ENCODE data around the gene LYRM4.

DNA sequence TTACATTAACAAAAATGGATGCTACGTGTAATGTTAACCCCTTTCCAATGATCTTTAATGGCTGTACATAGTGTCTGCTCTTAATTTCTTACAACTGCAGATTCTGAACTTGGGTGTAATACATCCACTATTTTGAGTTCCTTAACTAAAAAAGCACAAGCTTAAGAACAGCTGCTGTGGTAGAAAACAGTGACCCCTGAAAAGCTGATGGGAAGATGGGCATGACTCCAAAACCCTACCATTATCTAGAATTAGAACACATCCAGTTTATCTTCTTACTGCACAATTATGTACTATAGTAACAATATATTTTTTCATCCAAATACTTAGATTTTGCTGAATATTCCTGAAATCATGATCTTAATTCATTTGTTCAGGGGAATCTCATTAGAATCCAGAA is 49.3 kb downstream of the LYRM4 start:
- TF ChIP-seq CTCF (IDR thresholded peaks at IDR 0.05), result no peak
- no peak for TF ChIP-seq POLR2A (IDR thresholded peaks at IDR 0.05)

Data from right lobe of liver (tissue), 4 donors.